Panc1 (cell line): ENCODE results near the gene PLAAT2. TPM values are rescaled to one million over a fixed set of nuclear protein-coding genes. Genes with fewer than 3 reads are reported as not detected.

Experiments used
- ATAC-seq: fragments of 200-7000 bp; cut with Tn5 transposase; 2 replicates; pipeline ENCODE4 v1.9.1; 2020; ENCODE audit warnings: mild to moderate bottlenecking, moderate library complexity
- BruUV-seq: library from RNA; stranded (reverse); fragments of 400-500 nt; replicated peaks from 2 replicates; lab custom pipeline; 2021; lab: Mats Ljungman, UMichigan
- CTCF ChIA-PET: fragments of 300-600 bp; sonication (Branson Sonifier 250); formaldehyde crosslinking; loops from one replicate; lab custom pipeline; 2022; ENCODE audit warnings: antibody characterized with exemption; lab: Charles Lee
- POLR2A ChIA-PET: fragments of 300-600 bp; sonication (Branson Sonifier 250); formaldehyde crosslinking; loops from one replicate; lab custom pipeline; 2022; ENCODE audit warnings: antibody characterized with exemption; lab: Charles Lee
- DNase-seq: peaks from one replicate; pipeline ENCODE4 v3.0.0-alpha.2; 2010; ENCODE audit warnings: low read depth, low spot score
- H3K27ac ChIP-seq: 2 replicates; pipeline ENCODE4 v1.5.1; 2011; ENCODE audit warnings: mild to moderate bottlenecking, low read length, inconsistent platforms
- H3K27me3 ChIP-seq: fragments of 200-500 bp; sonication (Bioruptor generic); 2 replicates; pipeline ENCODE4 v1.6.0; 2014; ENCODE audit warnings: low read length, inconsistent platforms; ENCODE audit not compliant: control insufficient read depth, insufficient read depth
- H3K36me3 ChIP-seq: fragments of 200-500 bp; sonication (Bioruptor generic); 2 replicates; pipeline ENCODE4 v1.5.1; 2014; ENCODE audit warnings: inconsistent platforms, mild to moderate bottlenecking, low read length, moderate library complexity; ENCODE audit not compliant: control insufficient read depth, insufficient read depth
- H3K4me1 ChIP-seq: 2 replicates; pipeline ENCODE4 v1.5.1; 2011; ENCODE audit warnings: inconsistent platforms, mild to moderate bottlenecking, low read length, moderate library complexity; ENCODE audit not compliant: control insufficient read depth, insufficient read depth
- H3K4me3 ChIP-seq, 2 experiments: 2 replicates each; pipeline ENCODE4 v1.5.1; 2011 to 2012; ENCODE audit warnings: low read depth in 2 of 2, low read length in 2 of 2, mild to moderate bottlenecking in 2 of 2, inconsistent platforms in 1 of 2, moderate library complexity in 1 of 2
- H3K9me3 ChIP-seq: fragments of 200-500 bp; sonication (Bioruptor generic); 2 replicates; pipeline ENCODE4 v1.5.1; 2014; ENCODE audit warnings: low read depth, mild to moderate bottlenecking, inconsistent platforms, low read length, moderate library complexity; ENCODE audit not compliant: control insufficient read depth, insufficient read depth
- POLR2AphosphoS5 ChIP-seq: IDR thresholded peaks from 2 replicates; pipeline ENCODE4 v1.6.1; 2012; ENCODE audit warnings: mild to moderate bottlenecking, low read depth, low read length, moderate library complexity
- SIN3A ChIP-seq: IDR thresholded peaks from 2 replicates; pipeline ENCODE4 v1.6.1; 2012; ENCODE audit warnings: low read depth, mild to moderate bottlenecking, low read length, moderate library complexity, borderline replicate concordance; ENCODE audit not compliant: insufficient read depth
- TCF7L2 ChIP-seq: IDR thresholded peaks from 2 replicates; pipeline ENCODE4 v1.6.1; 2011; ENCODE audit warnings: mild to moderate bottlenecking, low read depth, low read length, inconsistent platforms
- in situ Hi-C: cut with HindIII; loops from 2 replicates; pipeline ENCODE4 v1.10.0; 2016; ENCODE audit warnings: low sequenced_read_pairs, low pct_unique_long_range_greater_than_20kb
- intact Hi-C: fragments of 100-400 bp; cut with micrococcal nuclease; formaldehyde crosslinking; loops from one replicate; pipeline ENCODE4 v1.10.0; 2022; ENCODE audit not compliant: unreplicated experiment
- total RNA-seq: library from RNA; stranded (reverse); gene quantifications from one replicate; pipeline ENCODE4 v1.2.1, GENCODE V29; 2021; ENCODE audit not compliant: unreplicated experiment
- TF ChIP-seq, protein P1 (sequence below), 2 experiments: IDR thresholded peaks; 2 replicates each; pipeline ENCODE4 v1.6.1; 2011 to 2012; ENCODE audit warnings: low read depth in 2 of 2, control low read depth in 1 of 2, low read length in 1 of 2, mild to moderate bottlenecking in 1 of 2, moderate library complexity in 1 of 2; ENCODE audit not compliant: insufficient read depth in 1 of 2
- TF ChIP-seq, protein P2 (sequence below): fragments of 450-650 bp; IDR thresholded peaks from 2 replicates; pipeline ENCODE4 v1.5.1; 2017; ENCODE audit warnings: mild to moderate bottlenecking

The PLAAT2 gene
- total RNA-seq, 1 experiment from 2014 or later: not detected

DNA sequence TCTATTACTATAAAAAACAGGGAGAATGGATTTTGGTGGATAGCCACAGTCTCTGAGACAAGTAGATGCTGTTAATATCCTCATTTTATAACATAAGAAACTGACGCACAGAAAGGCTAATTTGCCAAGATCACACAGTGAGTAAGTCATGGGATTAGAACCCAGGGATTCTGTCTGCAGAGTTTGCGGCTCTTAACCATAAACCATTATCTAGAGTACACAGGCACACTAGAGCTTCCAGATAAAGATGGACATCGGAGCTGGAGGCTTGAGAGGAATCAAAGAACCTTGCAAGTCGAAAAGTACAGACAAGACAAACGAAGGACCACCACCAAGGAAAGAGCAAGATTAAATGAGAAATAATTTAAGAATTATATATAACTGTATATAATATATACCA, 46.0 kb downstream of the PLAAT2 start:
- Histone ChIP-seq H3K4me1 (no peaks in the 10 kb centered on the region), H3K27me3 (no peaks in the 10 kb centered on the region; the same call in 1 of the 2 replicates), H3K27ac (no peak overlapping the region), H3K9me3 (no peaks in the 10 kb centered on the region), H3K36me3 (no peaks in the 10 kb centered on the region), H3K4me3 (no peak overlapping the region)
- no peak for ATAC-seq
- POLR2A ChIA-PET: no interaction called here
- intact Hi-C loops: no loop called here
- in situ Hi-C loops: no loop called here
- CTCF ChIA-PET: no interaction called here
- DNase-seq: no peak
- TF ChIP-seq, protein P1, sequence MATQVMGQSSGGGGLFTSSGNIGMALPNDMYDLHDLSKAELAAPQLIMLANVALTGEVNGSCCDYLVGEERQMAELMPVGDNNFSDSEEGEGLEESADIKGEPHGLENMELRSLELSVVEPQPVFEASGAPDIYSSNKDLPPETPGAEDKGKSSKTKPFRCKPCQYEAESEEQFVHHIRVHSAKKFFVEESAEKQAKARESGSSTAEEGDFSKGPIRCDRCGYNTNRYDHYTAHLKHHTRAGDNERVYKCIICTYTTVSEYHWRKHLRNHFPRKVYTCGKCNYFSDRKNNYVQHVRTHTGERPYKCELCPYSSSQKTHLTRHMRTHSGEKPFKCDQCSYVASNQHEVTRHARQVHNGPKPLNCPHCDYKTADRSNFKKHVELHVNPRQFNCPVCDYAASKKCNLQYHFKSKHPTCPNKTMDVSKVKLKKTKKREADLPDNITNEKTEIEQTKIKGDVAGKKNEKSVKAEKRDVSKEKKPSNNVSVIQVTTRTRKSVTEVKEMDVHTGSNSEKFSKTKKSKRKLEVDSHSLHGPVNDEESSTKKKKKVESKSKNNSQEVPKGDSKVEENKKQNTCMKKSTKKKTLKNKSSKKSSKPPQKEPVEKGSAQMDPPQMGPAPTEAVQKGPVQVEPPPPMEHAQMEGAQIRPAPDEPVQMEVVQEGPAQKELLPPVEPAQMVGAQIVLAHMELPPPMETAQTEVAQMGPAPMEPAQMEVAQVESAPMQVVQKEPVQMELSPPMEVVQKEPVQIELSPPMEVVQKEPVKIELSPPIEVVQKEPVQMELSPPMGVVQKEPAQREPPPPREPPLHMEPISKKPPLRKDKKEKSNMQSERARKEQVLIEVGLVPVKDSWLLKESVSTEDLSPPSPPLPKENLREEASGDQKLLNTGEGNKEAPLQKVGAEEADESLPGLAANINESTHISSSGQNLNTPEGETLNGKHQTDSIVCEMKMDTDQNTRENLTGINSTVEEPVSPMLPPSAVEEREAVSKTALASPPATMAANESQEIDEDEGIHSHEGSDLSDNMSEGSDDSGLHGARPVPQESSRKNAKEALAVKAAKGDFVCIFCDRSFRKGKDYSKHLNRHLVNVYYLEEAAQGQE (IDR thresholded peaks at IDR 0.05; ENCODE audit: insufficient read depth in 1 of 2, low read depth in 2 of 2, low read length in 1 of 2): no peak
- TF ChIP-seq POLR2AphosphoS5 (no peak), SIN3A (no peak), TCF7L2 (no peak)
- TF ChIP-seq, protein P2, sequence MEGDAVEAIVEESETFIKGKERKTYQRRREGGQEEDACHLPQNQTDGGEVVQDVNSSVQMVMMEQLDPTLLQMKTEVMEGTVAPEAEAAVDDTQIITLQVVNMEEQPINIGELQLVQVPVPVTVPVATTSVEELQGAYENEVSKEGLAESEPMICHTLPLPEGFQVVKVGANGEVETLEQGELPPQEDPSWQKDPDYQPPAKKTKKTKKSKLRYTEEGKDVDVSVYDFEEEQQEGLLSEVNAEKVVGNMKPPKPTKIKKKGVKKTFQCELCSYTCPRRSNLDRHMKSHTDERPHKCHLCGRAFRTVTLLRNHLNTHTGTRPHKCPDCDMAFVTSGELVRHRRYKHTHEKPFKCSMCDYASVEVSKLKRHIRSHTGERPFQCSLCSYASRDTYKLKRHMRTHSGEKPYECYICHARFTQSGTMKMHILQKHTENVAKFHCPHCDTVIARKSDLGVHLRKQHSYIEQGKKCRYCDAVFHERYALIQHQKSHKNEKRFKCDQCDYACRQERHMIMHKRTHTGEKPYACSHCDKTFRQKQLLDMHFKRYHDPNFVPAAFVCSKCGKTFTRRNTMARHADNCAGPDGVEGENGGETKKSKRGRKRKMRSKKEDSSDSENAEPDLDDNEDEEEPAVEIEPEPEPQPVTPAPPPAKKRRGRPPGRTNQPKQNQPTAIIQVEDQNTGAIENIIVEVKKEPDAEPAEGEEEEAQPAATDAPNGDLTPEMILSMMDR: no peak
- BruUV-seq: no TSS peak

DNA sequence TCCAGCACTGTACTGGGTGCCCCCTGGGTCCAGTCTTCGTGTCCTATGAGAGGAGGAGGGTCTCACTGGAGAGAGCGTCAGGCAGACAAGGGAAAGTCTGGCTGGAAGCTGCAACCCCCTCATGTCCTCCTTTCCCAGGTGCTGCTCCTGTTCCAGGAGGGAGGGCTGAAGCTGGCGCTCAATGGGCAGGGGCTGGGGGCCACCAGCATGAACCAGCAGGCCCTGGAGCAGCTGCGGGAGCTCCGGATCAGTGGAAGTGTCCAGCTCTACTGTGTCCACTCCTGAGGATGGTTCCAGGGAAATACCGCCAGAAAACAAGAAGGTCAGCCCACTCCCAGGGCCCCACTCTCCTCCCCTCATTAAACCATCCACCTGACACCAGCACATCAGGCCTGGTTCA, 47.1 kb downstream of the PLAAT2 start:
- Histone ChIP-seq H3K27me3 (no peaks in the 10 kb centered on the region), H3K4me1 (no peaks in the 10 kb centered on the region), H3K36me3 (no peaks in the 10 kb centered on the region), H3K27ac (no peak overlapping the region), H3K9me3 (no peaks in the 10 kb centered on the region), H3K4me3 (no peak overlapping the region)
- DNase-seq (no peak), ATAC-seq (no peak)
- no TSS peak for BruUV-seq
- no peak for TF ChIP-seq TCF7L2
- TF ChIP-seq, protein P2: no peak
- TF ChIP-seq, protein P1 (IDR thresholded peaks at IDR 0.05; ENCODE audit: insufficient read depth in 1 of 2, low read depth in 2 of 2, low read length in 1 of 2): no peak
- no peak for TF ChIP-seq SIN3A
- no peak for TF ChIP-seq POLR2AphosphoS5
- in situ Hi-C loops: no loop called here
- intact Hi-C loops: no loop called here
- ChIA-PET POLR2A (no interaction called here), CTCF (interaction anchor here (0.5 kb wide), 1 partner anchor 8 kb away, joined by 8 read pairs; no protein-coding TSS in a partner anchor)
